HG03521 (cell line): ENCODE results near the gene ID3.
"Not testable (repeated sequence)": the region's sequence is repeated elsewhere in the genome, so short reads cannot be mapped to it uniquely, and the experiment has no call there.

Experiments
- ATAC-seq: cut with Tn5 transposase; IDR thresholded peaks from one replicate; pipeline ENCODE4 v1.9.1; 2021; ENCODE audit warnings: mild to moderate bottlenecking, moderate library complexity; ENCODE audit not compliant: unreplicated experiment

Gene ID3

DNA sequence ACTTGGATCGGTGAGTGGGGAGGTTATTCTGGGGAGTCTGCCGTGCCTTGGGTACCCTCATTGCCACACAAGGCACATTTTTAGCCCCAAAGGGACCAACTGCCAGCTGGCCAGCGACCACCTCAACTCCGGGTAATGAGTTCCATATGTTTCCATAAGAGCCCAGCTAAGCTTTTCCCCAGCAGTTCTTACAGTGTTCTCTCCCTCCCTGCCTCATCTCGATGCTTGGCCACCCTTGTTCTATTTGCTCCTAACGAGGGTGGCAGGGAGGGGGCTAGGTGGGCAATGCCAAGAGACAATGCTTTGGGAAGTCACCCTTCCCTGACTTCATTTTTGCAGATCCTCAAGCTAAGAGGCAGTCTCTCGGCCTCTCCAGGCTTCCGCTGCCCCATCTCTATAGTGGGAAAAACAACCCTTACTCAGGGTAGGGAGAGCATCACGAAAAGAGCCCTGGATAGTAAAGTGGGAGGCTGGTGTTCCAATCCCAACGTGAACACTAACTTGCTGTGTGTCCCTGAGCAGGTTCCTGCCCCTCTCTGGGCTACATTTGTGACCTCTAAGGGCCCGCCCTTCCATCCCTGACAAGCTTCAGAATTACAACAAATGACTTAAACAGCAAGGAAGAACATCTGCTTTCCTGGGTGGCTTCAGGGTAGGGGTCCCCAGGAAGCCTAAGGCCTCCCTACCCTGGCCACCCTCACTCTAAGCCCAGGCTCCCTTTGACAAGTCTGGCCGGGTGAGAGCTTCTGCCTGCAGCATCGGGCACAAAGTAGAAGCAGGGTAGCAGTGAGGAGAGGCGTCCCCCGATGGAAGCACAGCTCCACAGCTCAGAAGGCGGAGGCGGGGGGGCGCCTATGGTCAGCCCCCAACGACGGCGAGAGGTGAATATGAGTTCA is 5.8 kb downstream of the ID3 start:
- ATAC-seq: no peak

DNA sequence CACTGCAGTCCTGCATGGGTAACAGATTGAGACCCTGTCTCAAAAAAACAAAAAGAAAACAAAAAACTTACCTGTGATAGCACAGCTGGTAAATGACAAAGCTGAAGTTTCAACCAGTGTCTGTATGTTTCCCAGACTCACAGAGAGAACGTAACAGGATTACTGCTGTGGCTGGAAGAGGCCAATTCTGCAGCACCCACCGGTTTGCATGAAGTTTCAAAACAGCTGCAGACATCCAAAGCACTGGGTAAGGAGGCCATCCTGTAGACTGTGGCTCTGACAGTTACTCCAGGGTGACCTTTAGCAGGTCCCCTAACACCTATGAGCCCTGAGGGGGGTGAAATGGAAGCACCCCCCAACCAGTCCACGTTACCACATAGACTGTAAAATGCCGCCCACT is 7.5 kb downstream of the ID3 start:
- ATAC-seq: no peak

DNA sequence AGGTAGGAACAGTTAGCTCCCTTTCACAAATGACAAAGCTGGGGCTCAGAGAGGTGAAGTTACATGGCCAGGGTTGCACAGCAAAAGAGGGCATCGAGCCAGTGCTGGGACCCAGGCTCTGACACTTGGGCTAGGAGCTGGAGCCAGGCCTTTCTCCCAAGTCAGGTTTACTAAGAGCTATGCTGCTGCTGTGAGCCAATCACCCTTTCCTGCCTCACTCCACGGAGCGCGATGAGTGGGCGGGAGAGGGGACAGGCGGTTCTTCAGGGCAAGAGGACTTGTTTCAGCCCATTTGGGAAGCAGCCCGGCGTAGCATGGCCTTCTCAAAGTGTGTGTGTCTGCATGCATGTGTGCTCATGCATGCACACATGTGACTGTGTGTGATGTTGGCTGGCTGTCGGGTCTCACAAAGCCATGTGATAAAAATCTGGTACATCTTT is 10.6 kb downstream of the ID3 start:
- ATAC-seq: no peak

DNA sequence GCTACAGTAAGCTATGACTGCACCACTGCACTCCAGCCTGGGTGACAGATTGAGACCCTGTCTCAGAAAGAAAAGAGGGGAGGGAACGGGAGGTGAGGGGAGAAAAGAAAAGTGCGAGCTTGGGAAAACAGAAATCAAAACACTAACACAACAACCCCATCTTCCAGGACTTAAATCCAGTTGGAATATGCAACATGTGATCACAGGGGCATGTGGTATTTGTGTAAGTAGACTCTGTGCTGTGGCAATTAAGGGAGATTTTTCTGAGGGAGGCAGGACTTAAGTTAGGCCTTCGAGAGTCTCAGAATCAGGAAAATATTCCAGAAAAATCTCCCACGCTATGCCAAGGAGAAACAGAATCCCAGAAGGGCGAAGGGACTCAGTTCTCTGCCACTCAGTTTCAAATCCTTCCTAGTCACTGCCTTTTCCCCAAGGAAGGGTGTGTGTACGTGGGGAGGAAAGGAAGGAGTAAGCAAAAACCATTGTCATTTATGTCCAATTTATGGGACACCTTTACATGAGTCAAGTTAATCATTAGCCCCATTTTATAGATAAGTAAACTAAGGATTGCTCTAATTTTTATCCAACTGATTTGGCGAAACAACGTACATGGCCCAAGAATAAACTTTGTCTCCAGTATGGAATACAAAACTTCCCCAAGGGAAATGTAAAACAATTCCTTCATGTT is 12.3 kb downstream of the ID3 start:
- no peak for ATAC-seq

DNA sequence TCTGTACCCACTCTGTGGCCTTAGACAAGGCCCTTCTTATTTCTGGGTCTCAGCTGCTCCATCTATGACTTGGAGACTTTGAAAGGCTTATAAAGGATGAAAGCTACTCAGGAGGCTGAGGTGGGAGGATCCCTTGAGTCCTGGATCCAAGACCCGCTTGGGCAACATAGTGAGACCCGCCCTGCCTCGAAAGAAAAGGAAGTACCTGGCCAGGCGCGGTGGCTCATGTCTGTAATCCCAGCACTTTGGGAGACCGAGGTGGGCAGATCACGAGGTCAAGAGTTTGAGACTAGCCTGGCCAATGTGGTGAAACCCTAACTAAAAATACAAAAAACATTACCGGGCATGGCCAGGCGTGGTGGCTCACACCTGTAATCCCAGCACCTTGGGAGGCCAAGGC is 13.4 kb downstream of the ID3 start:
- no peak for ATAC-seq

DNA sequence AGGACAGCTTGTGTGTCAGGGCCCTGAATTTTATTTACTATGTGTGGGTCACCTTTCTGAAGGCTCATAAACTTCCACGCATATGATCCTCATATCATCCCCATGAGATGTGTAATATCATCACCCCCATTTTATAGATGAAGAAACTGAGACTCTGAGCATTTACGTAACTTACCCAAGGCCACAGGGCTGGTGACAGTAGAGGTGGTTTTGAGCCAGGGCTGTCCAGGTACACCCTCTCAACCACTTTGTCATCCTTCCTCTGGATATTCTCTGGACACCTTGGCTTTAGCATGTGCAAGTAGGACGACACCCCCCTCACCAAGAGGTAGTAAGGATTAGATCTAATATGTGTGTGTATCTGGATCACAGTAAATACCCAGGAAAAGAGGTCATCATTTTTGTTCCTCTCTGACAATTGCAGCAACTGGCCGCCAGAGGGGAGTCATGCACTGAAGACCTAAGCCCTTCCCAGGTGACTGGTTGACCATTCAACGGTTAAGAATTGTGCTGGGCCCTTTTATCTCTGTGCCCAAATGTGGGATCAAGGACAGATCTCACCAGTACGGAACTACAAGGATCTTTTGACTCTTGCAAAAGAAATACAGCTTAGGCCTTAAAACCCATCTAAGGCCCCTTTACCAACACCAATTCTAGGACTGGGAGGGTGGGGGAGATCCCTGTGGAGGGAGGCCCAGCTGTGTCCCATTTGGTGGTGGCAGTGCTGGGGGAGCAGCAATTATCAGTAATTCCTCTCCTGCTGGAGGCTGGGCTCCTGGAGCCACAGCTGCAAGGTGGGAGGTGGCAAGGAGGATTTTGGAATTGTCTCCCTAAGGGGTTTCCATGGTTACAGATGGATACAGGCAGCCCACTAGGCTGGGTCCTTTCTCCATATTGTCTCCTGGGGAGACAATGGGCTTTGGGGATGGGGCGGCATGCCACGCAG is 14.6 kb downstream of the ID3 start:
- ATAC-seq: no peak

DNA sequence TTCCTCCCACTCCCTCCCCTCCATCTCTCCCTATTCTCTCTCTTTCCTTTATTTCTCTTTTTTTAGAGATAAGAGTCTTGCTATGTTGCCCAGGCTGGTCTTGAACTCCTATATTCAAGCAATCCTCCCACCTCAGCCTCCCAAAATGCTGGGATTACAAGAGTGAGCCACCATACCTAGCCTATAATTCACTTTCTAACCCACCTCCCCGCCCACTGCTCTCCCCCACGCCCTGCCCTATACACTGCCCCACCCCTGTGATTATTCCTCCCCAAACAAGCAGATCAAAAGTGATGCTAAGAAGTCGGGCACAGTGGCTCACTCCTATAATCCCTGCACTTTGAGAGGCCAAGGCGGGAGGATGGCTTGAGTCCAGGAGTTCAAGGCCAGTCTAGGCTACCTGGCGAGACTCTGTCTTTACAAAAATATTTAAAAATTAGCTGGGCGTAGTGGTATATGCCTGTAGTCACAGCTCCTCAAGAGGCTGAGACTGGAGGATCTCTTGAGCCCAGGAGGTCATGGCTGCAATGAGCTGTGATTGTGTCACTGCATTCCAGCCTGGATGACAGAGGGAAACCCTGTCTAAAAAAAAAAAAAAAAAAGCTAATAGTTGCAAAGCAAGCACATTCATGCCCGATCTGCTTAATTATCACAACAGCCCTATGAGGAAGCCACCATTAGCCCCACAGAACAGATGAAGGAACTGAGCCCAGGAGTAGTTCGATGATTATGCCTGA is 15.4 kb downstream of the ID3 start:
- ATAC-seq: no peak

DNA sequence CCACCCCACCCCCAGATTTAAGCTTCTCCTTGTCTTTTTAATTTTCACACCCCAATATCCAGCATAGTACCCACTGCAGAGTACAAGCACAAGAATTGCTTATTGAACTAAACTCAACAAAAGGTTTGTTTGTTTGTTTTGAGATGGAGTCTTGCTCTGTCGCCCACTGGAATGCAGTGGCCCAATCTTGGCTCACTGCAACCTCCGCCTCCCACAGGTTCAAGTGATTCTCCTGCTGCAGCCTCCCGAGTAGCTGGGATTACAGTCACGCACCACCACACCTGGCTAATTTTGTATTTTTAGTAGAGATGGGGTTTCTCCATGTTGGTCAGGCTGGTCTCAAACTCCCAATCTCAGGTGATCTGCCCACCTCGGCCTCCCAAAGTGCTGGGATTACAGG is 16.4 kb downstream of the ID3 start:
- ATAC-seq: not testable (repeated sequence)

DNA sequence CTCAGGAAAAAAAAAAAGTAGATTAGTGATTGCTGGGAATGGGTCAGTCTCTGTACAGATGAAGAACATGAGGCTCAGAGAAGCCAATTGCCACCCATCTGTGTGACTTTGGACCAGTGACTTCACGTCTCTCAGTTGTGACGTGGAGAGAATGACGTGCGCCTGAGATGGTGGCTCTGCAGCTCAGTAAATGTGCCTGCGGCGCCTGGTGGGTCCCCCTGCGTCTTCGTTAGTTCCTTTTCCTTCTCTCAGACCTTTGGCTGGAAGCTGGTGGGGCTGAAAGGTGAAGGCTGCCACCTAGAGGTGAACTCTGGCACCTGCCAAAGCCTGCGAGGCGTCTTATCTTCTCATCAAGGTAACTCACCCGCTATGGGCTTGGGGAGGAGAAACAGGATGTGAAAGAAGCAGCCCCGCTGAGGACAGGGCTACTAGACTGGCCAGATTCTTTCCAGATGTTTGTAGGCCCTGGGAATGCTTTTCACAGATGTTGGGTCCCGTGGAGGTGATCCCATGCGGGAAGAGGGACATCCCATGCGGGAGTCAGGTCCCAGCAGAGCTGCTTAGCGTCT is 19.5 kb downstream of the ID3 start:
- ATAC-seq: peak; percentile 69

DNA sequence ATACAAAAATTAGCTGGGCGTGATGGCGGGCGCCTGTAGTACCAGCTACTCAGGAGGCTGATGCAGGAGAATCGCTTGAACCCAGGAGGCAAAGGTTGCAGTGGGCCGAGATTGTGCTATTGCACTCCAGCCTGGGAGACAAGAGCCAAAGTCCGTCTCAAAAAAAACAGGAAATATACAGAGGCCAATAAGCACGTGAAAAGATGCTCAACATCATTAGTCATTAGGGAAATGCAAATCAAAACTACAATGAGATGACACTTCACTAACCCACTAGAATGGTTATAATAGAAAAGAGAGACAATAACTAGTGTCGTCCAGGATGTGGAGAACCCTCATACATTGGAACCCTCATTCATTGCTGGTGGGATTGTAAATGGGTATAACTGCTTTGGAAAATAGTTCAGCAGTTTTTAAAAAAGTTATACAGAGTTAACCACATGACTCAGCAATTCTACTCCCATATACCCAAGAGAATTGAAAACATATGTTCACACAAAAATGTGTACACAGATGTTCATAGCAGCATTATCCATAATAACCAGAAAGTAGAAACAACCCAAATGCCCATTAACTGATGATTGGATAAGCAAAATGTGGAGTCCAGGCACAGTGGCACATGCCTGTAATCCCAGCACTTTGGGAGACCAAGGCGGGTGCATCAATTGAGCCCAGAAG is 21.9 kb downstream of the ID3 start:
- no peak for ATAC-seq

DNA sequence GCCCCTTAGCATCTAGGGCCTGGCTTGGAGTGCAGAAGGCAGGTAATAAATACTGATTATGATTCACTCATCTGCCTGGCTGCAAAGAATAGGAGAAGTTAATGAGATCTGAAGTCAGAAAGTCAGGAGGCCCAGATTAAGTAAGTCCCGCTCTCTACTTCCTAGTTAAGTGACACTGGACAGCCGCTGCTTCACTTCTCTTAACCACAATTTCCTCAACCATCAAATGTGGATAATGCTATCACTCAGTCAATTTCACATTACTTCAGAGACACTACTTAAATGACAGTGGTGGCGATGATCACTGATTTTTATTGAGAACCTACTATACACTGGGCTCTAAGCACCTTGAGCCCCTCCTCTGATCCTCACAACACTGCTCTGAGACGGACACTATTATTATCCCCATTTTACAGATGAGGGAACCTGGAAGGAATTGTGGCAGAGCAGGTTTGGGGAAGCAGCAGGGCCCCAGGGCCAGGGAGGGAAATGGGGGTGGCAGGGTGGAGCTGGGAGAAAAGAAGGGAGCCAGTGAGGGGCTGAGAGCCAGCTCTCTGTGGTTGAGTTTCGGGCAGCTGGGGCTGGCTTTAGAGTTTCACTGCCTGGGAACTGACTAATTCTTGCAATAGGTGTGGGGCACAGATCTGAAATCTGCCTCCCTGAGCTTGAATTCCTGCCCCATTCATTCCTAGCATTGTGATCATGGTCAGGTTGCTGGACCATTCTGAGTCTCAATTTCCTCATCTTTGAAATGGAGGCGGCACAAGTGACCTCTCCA is 25.9 kb downstream of the ID3 start:
- no peak for ATAC-seq

DNA sequence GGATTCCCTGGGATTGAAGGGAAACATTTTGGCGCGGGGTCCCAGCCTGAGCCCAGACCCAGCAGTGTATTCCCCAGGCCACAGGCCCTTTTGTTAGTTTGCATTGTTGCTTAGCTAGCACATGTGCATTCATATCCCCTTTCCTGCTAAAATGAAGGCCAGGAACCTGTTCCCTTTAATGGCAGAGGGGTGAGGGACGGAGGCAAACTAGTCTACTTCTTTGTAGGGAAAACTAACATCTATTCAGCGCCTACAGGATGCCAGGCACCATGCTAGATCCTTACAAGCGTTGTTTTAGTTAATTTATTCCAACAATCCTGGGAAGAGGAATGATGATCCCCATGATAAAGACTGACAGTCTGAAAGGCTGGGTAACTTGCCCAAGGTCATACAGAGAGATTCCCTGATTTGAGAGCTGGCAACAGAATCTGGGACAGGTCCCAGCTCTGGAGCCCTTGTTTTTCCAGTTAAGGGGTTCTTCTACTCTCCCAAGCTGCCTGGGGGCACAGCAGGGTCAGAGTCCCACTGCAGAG is 27.7 kb downstream of the ID3 start:
- no peak for ATAC-seq

DNA sequence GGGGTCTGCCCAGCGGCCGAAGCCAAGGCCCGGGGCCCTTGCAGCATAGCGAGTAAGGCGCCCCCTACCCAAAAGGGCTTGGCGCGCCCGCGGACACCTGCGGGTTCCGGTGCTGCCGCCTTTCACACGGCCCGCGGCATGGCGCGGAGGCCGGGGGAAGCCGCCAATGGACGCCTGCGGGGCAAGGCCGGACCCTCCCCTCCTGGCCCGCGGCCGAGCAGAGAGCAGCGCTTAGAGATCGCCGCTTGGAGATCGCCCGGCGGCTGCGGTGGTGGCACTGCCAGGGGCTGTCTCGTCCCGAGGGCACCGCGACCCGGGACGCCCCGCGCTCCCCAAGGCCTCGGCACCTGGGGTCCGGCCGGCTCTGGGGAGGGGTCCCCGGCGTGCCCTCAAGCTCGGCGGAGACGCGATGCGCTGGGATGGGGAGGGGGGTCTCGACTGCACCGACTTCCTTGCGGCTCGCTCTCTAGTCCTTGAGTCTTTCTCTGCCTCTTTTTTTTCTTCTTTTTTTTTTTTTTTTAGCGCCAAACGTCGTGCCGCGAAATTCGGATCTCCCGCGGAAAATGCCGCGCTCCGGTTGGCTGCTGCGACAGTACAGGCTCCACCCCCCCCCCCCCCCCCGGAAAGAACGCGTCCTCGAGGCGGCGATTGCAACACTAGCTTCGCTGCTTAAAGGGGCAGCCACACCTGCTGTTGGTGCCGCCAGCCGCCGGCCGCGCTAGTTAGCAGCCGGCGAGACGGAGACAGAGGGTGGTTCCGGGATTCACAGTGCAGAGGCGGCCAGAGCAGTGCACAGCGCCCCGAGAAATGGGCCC is 28.3 kb downstream of the ID3 start, which contains the start of gene E2F2:
E2F2 (minus strand) TSS at position 487 of the 815 bp plus-strand sequence; CDS start at position 47, 440 bp downstream.
- ATAC-seq: peak; percentile 52

DNA sequence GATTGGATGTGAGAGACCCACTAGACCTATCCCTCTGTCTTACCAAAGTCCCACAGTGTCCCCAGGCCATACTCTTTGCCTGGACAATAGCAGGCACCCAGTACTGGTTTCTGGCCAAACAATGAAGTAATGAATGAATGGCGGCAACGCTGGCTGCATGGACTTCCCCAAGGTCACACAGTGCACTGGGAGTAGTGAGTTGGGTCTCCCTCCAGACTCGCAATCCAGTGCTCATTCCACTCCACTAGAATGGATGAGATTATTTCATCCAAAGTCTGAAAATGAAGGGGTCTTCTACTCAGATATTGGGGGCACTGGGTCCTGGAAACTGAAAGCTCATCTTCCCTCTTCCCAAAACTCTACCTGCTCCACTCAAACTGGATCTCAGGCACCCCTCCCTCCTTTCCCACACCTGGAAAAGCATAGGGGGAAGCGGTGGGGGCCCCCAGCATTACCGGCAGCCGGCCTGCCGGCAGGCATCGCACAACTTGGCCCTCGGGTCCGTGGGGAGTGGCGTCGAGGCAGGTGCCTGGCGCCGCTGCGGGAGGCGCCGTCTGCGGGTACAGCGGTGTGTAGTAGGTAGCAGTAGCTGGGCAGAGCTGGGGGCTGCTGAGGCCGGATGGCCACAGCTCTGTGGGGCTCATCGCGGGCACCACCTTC is 29.1 kb downstream of the ID3 start:
- no peak for ATAC-seq

DNA sequence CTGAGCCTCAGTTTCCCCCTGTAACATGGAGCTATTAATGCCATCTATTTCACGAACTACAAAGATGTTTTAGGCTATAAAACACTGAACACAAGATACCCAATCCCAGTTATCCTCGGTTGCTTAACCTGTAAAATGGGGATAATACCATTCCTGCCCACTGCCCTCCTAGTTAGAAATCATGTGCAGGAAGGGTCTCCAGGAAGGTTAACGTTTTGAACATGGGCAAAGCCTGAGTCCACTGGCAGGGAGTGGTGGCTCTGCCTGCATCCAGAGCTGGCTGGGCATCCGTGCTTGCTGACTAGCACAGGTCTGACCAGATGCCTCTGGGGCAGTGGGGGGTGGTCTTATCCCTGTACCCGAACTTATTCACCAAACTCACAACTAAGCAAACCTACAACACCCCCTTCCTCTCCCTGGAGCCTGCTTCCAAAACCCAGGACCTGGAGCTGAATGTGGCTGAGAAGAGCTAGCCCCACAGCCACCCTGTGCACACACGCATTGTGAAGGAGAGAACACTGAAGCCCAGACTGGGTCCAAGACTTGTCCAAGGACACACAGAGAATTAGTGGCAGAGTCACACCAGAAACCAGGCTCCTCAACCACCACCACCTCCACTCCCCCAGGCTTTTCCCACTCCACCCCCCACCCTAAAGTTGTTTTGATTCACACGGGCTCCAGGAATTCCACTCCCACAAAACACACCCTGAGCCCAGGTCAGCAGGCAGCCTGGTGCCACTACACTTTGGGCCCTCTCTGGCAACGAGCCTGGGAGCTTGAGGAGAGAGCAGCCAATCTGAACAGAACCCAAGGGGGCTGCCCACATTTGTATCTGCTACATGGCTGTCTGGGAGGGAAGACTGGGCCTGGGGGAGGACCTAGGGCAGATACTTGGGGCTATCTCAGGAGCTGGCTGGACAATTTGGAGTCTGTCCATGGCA is 29.9 kb downstream of the ID3 start:
- ATAC-seq: no peak
